ENCODE measurements around the gene TSGA10IP.

Gene TSGA10IP

GRCh38 chr11:65937766-65938165 is 7.5 kb upstream of the TSGA10IP start:
- Histone ChIP-seq H4K12ac (ENCODE audit: low read depth, low read length) (no peak overlapping the region), H2BK12ac (ENCODE audit: low read length) (no peak overlapping the region), H4K8ac (ENCODE audit: low read depth, low read length) (no peak overlapping the region), H3K36me3 (ENCODE audit: control insufficient read depth in 1 of 2, insufficient read depth in 2 of 2, low read length in 2 of 2) (no peaks in the 10 kb centered on the region), H3K14ac (ENCODE audit: low read length) (no peak overlapping the region), H3K4me3 (ENCODE audit: low read depth, low read length) (no peak overlapping the region), H3K4me2 (ENCODE audit: low read length) (no peak overlapping the region), H3K27ac (ENCODE audit: low read depth, low read length) (no peak overlapping the region), H3K9me3 (ENCODE audit: insufficient read depth, low read depth, low read length) (no peaks in the 10 kb centered on the region), H3K79me1 (ENCODE audit: low read length) (no peaks in the 10 kb centered on the region), H2BK5ac (ENCODE audit: low read depth, low read length, poor library complexity) (no peak overlapping the region), H3K79me2 (ENCODE audit: control insufficient read depth, insufficient read depth, low read length, poor library complexity) (no peaks in the 10 kb centered on the region), H3K4ac (ENCODE audit: low read depth, low read length) (no peak overlapping the region), H3K23ac (ENCODE audit: low read length) (no peak overlapping the region), H3K9ac (ENCODE audit: low read length) (no peak overlapping the region), H3K4me1 (ENCODE audit: control insufficient read depth in 1 of 2, insufficient read depth in 2 of 2, low read length in 2 of 2) (no peaks in the 10 kb centered on the region), H2BK120ac (ENCODE audit: insufficient read depth, low read length, poor library complexity) (no peak overlapping the region), H3K27me3 (ENCODE audit: insufficient read depth, low read length) (no peaks in the 10 kb centered on the region), H3K18ac (ENCODE audit: low read length) (no peak overlapping the region), H2AFZ (ENCODE audit: insufficient read depth, low read length, poor library complexity) (no peak overlapping the region), H2AK5ac (ENCODE audit: low read length) (no peak overlapping the region), H4K91ac (ENCODE audit: low read depth, low read length) (no peak overlapping the region)
- peak in 1 of 2 donors; percentile 21 for DNase-seq
- WGBS (ENCODE audit: extremely low coverage, insufficient coverage, insufficient read length), result no CpG with 5 or more reads among the region's 4 CpGs

DNA sequence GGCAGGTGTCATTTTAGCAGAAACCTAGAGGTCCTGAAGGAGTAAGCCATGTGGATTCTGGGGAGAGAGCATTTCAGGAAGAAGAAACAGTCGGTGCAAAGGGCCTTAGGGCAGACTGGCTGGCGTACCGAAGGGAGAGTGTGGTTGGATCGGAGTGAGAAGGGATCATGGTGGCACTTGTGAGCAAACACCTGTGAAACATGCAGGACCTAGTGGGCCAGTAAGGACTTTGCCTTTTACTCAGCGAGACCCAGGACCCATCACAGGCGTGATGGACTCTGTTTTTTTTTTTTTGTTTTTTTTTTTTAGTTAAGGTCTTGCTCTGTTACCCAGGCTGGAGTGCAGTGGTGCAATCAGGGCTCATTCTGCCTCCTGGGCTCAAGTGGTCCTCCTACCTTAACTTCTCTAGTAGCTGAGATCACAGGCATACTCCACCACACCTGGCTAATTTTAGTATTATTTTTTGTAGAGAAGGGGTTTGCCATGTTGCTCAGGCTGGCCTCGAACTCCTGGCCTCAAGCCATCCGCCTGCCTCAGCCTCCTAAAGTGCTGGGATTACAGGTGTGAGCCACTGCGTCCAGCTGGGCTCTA is 3.5 kb upstream of the TSGA10IP start:
- Histone ChIP-seq H3K4me3 (ENCODE audit: low read depth, low read length) (no peak overlapping the region), H3K4me1 (ENCODE audit: control insufficient read depth in 1 of 2, insufficient read depth in 2 of 2, low read length in 2 of 2) (no peaks in the 10 kb centered on the region), H4K12ac (ENCODE audit: low read depth, low read length) (no peak overlapping the region), H3K27me3 (ENCODE audit: insufficient read depth, low read length) (no peaks in the 10 kb centered on the region), H3K18ac (ENCODE audit: low read length) (no peak overlapping the region), H3K4me2 (ENCODE audit: low read length) (no peak overlapping the region), H3K9ac (ENCODE audit: low read length) (no peak overlapping the region), H3K36me3 (ENCODE audit: control insufficient read depth in 1 of 2, insufficient read depth in 2 of 2, low read length in 2 of 2) (no peaks in the 10 kb centered on the region), H3K27ac (ENCODE audit: low read depth, low read length) (no peak overlapping the region), H2BK5ac (ENCODE audit: low read depth, low read length, poor library complexity) (no peak overlapping the region), H3K9me3 (ENCODE audit: insufficient read depth, low read depth, low read length) (no peaks in the 10 kb centered on the region), H3K4ac (ENCODE audit: low read depth, low read length) (no peak overlapping the region), H2BK120ac (ENCODE audit: insufficient read depth, low read length, poor library complexity) (no peak overlapping the region), H2AK5ac (ENCODE audit: low read length) (no peak overlapping the region), H4K8ac (ENCODE audit: low read depth, low read length) (no peak overlapping the region), H2BK12ac (ENCODE audit: low read length) (no peak overlapping the region), H3K79me1 (ENCODE audit: low read length) (no peaks in the 10 kb centered on the region), H3K23ac (ENCODE audit: low read length) (no peak overlapping the region), H3K79me2 (ENCODE audit: control insufficient read depth, insufficient read depth, low read length, poor library complexity) (no peaks in the 10 kb centered on the region), H2AFZ (ENCODE audit: insufficient read depth, low read length, poor library complexity) (no peak overlapping the region), H3K14ac (ENCODE audit: low read length) (no peak overlapping the region), H4K91ac (ENCODE audit: low read depth, low read length) (no peak overlapping the region)
- WGBS (ENCODE audit: extremely low coverage, insufficient coverage, insufficient read length), result no CpG with 5 or more reads among the region's 9 CpGs
- no peak for DNase-seq

DNA sequence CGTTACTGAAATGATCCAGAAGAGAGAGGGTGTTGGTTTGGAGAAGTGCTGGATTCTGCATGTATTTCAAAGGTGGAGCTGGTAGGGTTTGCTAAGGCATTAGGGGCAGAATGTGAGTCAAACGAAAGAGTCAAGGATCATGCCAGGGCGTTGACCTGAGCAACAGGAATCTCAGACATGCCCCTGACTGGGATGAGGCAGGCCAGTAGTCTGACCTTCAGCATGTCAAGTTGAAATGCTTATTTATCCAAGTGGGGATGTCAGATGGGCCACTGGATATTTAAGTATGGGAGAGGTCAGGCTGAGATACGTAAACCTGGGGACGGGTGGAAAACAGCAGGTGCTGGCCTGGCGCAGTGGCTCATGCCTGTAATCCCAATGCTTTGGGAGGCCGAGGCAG is 2.7 kb upstream of the TSGA10IP start:
- no peak overlapping the region for H3K4me3 ChIP-seq (ENCODE audit: low read depth, low read length)
- H2BK5ac ChIP-seq (ENCODE audit: low read depth, low read length, poor library complexity), result no peak overlapping the region
- DNase-seq, result no peak
- no peak overlapping the region for H3K14ac ChIP-seq (ENCODE audit: low read length)
- no peaks in the 10 kb centered on the region for H3K9me3 ChIP-seq (ENCODE audit: insufficient read depth, low read depth, low read length)
- no peak overlapping the region for H2BK120ac ChIP-seq (ENCODE audit: insufficient read depth, low read length, poor library complexity)
- H4K8ac ChIP-seq (ENCODE audit: low read depth, low read length), result no peak overlapping the region
- H2AK5ac ChIP-seq (ENCODE audit: low read length), result no peak overlapping the region
- H2AFZ ChIP-seq (ENCODE audit: insufficient read depth, low read length, poor library complexity), result no peak overlapping the region
- H3K27ac ChIP-seq (ENCODE audit: low read depth, low read length), result no peak overlapping the region
- H3K18ac ChIP-seq (ENCODE audit: low read length), result no peak overlapping the region
- no peaks in the 10 kb centered on the region for H3K4me1 ChIP-seq (ENCODE audit: control insufficient read depth in 1 of 2, insufficient read depth in 2 of 2, low read length in 2 of 2)
- no peaks in the 10 kb centered on the region for H3K27me3 ChIP-seq (ENCODE audit: insufficient read depth, low read length)
- no peak overlapping the region for H2BK12ac ChIP-seq (ENCODE audit: low read length)
- H3K79me1 ChIP-seq (ENCODE audit: low read length), result no peaks in the 10 kb centered on the region
- no peak overlapping the region for H3K4me2 ChIP-seq (ENCODE audit: low read length)
- WGBS (ENCODE audit: extremely low coverage, insufficient coverage, insufficient read length), result no CpG with 5 or more reads among the region's 7 CpGs
- H3K9ac ChIP-seq (ENCODE audit: low read length), result no peak overlapping the region
- H4K12ac ChIP-seq (ENCODE audit: low read depth, low read length), result no peak overlapping the region
- H3K23ac ChIP-seq (ENCODE audit: low read length), result no peak overlapping the region
- H3K36me3 ChIP-seq (ENCODE audit: control insufficient read depth in 1 of 2, insufficient read depth in 2 of 2, low read length in 2 of 2), result no peaks in the 10 kb centered on the region
- H3K4ac ChIP-seq (ENCODE audit: low read depth, low read length), result no peak overlapping the region
- no peak overlapping the region for H4K91ac ChIP-seq (ENCODE audit: low read depth, low read length)
- H3K79me2 ChIP-seq (ENCODE audit: control insufficient read depth, insufficient read depth, low read length, poor library complexity), result no peaks in the 10 kb centered on the region

DNA sequence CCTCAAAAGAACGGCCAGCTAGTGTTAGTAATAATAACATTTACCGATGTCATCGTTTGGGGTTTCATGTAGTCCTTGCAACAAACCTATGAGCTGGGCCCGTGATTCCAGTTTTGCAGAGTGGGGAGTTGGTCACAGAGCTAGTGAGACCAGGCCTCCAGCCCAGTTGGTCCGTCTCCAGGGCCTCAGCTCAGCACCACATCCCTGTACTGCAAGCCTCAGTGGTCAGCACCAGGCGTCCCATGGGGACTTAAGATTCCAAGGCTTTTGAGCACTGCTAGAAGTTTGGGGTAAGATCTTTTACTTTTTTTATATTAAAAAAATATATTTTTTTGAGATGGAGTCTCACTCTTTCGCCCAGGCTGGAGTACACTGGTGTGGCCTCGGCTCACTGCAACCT is 1.1 kb upstream of the TSGA10IP start:
- H2AK5ac ChIP-seq (ENCODE audit: low read length), result no peak overlapping the region
- no peak for DNase-seq
- H3K14ac ChIP-seq (ENCODE audit: low read length), result no peak overlapping the region
- no peak overlapping the region for H4K8ac ChIP-seq (ENCODE audit: low read depth, low read length)
- no peak overlapping the region for H2BK120ac ChIP-seq (ENCODE audit: insufficient read depth, low read length, poor library complexity)
- no peak overlapping the region for H3K23ac ChIP-seq (ENCODE audit: low read length)
- no peaks in the 10 kb centered on the region for H3K79me2 ChIP-seq (ENCODE audit: control insufficient read depth, insufficient read depth, low read length, poor library complexity)
- H3K9me3 ChIP-seq (ENCODE audit: insufficient read depth, low read depth, low read length), result no peaks in the 10 kb centered on the region
- no peak overlapping the region for H3K4me3 ChIP-seq (ENCODE audit: low read depth, low read length)
- H4K91ac ChIP-seq (ENCODE audit: low read depth, low read length), result no peak overlapping the region
- no peak overlapping the region for H3K4ac ChIP-seq (ENCODE audit: low read depth, low read length)
- no CpG with 5 or more reads among the region's 8 CpGs for WGBS (ENCODE audit: extremely low coverage, insufficient coverage, insufficient read length)
- no peak overlapping the region for H2BK12ac ChIP-seq (ENCODE audit: low read length)
- H2AFZ ChIP-seq (ENCODE audit: insufficient read depth, low read length, poor library complexity), result no peak overlapping the region
- H3K9ac ChIP-seq (ENCODE audit: low read length), result no peak overlapping the region
- H3K18ac ChIP-seq (ENCODE audit: low read length), result no peak overlapping the region
- no peak overlapping the region for H3K27ac ChIP-seq (ENCODE audit: low read depth, low read length)
- H3K79me1 ChIP-seq (ENCODE audit: low read length), result no peaks in the 10 kb centered on the region
- no peaks in the 10 kb centered on the region for H3K27me3 ChIP-seq (ENCODE audit: insufficient read depth, low read length)
- H3K4me2 ChIP-seq (ENCODE audit: low read length), result no peak overlapping the region
- H3K4me1 ChIP-seq (ENCODE audit: control insufficient read depth in 1 of 2, insufficient read depth in 2 of 2, low read length in 2 of 2), result no peaks in the 10 kb centered on the region
- no peaks in the 10 kb centered on the region for H3K36me3 ChIP-seq (ENCODE audit: control insufficient read depth in 1 of 2, insufficient read depth in 2 of 2, low read length in 2 of 2)
- H2BK5ac ChIP-seq (ENCODE audit: low read depth, low read length, poor library complexity), result no peak overlapping the region
- no peak overlapping the region for H4K12ac ChIP-seq (ENCODE audit: low read depth, low read length)
